NCI-H1417 treated with DMSO at 0.1 percent for 48 hours (cell line): ENCODE measurements around the gene HOXD8.

Experiments used
- DNase-seq: peaks from one replicate; lab custom pipeline; 2025; lab: John Stamatoyannopoulos, UW

The HOXD8 gene

DNA sequence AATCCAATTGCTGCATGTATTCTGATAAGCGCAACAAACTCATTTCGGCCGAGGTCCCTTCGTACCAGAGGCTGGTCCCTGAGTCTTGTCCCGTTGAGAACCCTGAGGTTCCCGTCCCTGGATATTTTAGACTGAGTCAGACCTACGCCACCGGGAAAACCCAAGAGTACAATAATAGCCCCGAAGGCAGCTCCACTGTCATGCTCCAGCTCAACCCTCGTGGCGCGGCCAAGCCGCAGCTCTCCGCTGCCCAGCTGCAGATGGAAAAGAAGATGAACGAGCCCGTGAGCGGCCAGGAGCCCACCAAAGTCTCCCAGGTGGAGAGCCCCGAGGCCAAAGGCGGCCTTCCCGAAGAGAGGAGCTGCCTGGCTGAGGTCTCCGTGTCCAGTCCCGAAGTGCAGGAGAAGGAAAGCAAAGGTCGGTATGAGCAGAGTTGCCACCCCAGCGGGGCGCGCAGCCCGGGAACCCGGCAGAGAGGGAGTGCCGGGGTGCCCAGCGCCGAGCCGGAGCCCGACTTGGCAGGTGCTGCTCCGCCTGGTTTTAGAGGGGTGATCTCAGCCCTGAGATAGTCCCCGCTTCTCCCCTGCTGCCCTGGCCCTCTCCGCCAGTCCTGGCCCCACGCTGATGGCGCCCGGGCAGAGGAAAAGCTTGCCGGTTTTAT, 12.2 kb upstream of the HOXD8 start:
- no peak for DNase-seq

DNA sequence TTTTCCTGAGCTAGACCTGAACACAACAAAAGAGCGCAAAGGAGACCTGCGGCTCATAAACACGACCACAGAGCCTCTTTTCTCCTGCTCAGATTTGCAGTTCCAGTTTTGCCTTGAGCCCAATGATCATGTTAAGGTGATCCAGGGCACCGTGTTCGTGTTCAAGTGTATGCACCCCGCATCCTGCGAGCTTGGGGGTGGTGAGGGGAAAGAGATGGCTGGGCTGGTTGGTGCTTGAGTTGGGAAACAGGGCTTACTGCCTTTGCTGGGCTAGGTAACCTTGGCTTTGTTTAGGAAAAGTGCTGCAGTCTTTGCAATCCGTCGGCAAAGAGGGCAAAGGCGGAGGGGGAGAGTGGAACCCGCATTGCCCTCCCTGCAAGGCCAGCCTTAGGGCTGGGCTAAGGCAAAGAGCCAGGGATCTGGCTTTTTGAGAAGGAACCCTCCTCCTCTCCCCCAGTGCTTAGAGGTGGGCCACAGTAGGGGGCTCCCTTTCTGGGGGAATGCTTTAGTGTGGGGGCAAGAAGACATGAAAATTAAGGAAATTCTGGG, 11.6 kb upstream of the HOXD8 start:
- no peak for DNase-seq

DNA sequence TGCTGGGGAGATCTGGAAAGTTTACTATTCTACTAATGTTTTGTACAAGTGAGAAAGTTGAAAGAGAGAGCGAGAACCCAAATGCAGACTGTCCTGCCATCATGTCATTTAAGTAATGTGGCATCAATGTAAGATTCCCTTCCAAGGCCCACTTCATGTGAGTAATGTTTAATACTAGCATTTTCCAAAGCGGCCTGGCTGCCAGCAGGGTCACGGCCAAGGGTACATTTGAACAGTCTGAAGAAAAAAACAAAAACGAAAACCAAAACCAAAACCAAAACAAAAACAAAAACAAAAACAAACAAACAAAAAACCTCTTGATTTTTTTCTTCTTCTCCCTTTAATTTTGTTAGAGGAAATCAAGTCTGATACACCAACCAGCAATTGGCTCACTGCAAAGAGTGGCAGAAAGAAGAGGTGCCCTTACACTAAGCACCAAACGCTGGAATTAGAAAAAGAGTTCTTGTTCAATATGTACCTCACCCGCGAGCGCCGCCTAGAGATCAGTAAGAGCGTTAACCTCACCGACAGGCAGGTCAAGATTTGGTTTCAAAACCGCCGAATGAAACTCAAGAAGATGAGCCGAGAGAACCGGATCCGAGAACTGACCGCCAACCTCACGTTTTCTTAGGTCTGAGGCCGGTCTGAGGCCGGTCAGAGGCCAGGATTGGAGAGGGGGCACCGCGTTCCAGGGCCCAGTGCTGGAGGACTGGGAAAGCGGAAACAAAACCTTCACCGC, 10.7 kb upstream of the HOXD8 start:
- DNase-seq = no peak

DNA sequence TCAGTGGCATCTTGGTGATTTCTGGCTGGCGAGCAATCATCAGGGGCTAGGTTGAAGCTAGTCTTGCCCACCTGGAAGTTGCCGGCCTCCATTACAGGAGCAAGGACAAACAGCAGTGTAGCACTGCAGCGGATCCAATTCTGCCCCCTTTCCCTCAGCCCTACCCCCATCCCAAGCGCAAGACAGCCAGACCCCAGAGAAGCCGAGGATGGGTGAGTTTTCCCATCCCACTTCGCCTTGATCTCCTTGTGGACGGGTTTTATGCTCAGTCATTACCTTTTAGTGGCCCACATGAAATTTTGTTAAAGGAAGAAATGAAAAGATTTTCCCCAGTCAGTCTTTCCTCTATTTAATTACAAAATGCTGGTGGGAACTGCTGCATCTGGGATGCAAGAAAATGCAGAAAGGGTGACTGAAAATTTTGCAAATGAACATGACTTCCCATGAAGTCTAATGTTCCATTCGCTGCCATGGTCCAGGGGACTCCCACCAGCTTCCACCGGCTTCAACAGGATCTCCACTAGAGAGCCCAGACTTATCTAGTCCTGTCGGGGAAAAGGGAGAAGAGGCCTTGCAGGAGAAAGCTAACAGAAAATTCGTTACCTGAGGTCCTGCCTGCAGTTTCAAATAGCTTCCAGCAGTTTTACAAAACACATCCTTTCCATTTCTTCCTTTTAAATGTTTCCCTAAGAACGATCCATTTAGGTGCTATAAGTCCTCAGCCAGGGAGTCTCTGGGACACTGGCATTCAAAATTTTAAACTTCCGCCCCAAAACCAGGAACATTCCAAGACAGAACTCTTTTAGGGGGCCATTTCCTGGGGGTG, 8.9 kb upstream of the HOXD8 start:
- no peak for DNase-seq

DNA sequence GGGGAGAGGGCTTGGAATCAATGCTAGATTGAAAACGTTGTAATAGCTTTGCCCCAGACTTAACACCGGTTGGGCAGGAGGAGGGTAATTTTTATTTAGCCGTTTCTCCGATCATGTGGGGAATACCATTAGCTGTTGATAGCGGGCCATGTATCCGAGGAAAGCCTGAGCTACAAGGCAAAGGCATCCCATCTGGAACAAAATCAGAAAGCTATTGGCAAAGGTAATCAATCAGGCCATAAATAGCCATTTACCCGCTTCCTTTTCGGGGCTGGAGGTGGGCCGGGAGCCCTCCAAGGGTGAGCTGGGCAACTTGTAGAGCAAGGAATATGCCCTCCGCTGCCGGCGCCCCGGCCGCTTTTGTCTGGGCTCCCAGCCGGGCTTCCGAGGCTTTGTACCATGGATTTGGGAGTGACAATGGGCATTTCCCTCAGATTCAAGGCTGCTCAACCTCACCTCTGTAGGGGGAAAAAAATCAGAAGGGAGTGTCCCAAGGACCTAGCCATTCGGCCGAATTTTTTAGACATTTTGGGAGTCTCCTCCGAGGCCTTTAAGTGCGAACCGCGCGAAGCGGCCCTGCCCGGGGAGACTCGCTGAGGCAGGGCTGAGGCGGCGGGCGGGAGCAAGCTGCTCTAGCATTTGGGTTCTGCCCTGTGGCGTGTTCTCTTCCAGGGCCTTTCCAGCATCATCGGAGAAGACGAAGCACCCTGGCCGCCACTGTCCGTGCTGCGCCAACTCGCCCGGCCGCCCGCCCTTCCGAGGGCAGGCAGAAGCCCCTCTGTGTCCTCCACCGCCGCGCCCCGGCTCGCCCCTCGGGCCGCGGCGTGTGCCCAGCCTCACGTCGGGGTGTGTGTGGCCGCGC, 8.1 kb upstream of the HOXD8 start:
- DNase-seq = no peak

DNA sequence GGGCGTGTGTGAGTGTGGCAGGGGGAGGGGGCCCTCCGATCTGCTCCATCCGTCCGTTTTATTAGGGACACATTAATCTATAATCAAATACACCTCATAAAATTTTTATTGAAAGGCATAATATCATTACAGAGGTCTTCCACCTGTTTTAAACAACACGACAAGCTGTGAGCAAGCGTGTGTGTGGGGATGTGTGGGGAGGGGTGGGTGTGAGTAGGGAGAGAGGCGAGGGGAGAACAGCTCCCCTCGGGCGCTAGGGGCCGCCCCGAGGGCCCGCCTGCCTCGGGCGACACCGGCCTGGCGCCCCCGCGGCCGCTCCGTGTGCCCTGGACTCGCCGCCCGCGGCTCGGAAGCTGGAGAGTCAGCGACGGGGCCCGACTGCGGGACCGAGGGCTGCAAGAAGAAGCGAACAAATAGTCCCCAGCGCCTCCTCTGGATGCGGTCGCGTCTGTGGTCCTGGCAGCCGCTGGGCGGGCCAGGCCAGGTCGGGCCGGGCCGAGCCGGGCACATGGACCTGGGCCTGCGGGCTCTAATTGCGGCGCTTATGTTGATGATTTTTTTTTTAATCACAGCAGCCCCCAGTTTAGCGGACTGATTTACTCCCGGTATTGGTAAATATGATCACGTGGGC, 7.3 kb upstream of the HOXD8 start:
- DNase-seq = no peak

DNA sequence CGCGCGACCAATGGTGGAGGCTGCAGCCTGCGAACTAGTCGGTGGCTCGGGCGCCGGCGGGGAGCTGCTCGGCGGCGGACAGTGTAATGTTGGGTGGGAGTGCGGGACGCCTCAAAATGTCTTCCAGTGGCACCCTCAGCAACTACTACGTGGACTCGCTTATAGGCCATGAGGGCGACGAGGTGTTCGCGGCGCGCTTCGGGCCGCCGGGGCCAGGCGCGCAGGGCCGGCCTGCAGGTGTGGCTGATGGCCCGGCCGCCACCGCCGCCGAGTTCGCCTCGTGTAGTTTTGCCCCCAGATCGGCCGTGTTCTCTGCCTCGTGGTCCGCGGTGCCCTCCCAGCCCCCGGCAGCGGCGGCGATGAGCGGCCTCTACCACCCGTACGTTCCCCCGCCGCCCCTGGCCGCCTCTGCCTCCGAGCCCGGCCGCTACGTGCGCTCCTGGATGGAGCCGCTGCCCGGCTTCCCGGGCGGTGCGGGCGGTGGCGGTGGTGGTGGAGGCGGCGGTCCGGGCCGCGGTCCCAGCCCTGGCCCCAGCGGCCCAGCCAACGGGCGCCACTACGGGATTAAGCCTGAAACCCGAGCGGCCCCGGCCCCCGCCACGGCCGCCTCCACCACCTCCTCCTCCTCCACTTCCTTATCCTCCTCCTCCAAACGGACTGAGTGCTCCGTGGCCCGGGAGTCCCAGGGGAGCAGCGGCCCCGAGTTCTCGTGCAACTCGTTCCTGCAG, 6.7 kb upstream of the HOXD8 start, which contains the start of gene HOXD9:
HOXD9 (plus strand) TSS at position 37 of the 728 bp plus-strand sequence; CDS start at position 87, 50 bp downstream.
- DNase-seq = no peak

DNA sequence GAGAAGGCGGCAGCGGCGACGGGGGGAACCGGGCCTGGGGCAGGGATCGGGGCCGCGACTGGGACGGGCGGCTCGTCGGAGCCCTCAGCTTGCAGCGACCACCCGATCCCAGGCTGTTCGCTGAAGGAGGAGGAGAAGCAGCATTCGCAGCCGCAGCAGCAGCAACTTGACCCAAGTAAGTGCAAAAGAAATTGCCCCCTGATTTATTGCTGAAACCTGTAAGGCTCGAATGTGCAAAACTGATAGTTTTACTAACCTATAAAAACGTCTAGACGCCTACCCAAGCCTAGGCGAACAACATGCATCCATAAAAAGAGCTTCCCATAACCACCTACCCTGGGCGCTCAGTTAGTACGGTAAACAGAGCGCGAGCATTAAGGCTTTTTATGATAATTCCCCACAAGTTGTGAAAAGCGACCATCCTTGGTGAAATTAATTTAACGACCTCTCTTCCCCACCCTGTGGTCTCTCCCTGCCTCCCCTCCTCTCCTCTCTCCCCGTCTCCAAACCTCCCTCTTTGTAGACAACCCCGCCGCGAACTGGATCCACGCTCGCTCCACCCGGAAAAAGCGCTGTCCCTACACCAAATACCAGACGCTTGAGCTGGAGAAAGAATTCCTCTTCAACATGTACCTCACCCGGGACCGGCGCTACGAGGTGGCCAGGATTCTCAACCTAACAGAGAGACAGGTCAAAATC, 5.9 kb upstream of the HOXD8 start:
- no peak for DNase-seq

DNA sequence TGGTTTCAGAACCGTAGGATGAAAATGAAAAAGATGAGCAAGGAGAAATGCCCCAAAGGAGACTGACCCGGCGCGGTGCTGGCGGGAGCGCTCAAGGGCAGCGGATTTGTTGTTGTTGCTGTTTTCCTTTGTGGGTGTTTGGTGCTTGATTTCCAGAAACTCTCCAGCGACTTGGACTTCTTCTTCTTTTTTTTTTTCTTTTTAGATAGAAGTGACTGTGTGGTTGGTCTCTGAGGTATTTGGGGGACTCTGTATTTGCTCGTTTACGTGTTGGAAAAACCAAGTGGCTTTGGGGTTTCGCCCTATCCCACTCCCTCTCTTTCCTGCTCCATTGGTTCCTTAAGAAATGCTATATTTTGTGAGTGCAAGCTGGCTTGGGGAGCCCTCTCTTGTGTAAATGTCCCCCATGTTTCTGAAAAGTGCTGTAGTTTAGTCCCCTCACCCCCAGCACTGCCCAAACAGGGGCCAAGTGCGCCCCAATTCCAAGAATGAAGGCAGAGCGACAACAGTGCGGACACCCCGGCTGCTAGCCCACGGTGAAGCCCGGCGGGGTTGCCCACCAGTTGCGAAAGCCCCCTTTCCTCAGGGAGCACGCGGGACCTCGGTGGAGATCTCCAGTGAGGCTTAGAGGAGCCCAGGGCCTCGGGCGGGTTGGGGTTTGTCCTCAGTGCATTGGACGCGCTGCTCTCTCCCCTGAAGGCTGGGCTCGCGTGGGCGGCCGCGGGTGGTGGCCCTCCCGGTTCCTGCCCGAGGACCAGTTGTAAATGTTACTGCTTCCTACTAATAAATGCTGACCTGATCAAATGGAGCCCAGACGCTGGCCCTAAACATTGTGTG, 5.2 kb upstream of the HOXD8 start:
- no peak for DNase-seq

DNA sequence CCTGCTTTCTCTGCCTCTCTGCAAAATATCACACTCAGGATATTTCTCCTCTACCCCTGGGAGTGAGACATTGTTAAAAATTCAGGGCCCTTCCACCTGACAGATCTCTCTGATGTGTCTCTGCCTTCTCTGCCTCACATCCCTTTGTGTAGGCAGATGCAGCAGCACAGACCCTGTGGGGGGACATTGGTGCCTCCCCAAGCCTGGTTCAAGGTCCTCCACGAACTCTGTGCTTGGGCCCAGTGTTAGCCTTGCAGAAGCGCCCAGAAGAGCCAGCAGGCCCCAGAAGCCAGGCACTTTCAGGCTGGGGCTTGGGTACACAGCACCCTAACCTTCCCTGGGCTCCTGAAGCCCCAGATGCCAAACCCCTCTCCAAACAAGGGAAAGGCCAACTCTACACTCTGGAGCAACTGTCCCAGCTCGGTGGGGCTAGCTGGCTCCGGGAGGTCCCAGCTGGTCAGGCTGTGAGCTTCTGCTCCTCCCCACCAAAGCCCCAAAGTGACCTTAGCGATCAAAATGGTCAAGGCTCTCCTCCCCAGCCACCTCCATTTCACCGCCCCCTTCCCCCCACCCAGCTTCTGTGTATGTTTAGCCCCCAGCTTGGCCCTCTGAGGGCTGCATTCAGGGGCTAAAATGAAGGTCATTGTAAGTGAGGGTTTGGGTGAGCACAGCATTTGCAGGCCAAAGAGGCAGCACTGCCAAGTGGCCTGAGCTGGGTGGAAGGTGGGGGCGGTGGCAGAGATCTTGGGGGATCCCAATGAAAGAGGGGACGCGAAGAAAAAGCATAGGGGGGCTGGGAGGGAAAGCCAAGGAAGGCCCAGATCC, 4.3 kb upstream of the HOXD8 start:
- DNase-seq = no peak

DNA sequence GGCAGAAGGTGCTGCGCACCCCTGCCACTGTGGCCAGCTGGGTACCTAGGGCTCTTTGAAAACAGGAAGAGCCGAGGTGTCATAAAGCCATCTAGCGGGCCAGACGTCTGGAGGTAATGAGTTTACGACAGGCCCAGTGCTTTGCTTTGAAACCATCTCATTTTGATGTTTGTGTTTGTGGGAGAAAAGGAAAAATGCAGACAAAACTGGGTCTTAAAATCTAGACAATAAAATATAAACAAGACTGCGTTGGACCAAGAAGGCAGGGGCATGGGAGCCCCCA, 3.8 kb upstream of the HOXD8 start:
- DNase-seq = no peak

DNA sequence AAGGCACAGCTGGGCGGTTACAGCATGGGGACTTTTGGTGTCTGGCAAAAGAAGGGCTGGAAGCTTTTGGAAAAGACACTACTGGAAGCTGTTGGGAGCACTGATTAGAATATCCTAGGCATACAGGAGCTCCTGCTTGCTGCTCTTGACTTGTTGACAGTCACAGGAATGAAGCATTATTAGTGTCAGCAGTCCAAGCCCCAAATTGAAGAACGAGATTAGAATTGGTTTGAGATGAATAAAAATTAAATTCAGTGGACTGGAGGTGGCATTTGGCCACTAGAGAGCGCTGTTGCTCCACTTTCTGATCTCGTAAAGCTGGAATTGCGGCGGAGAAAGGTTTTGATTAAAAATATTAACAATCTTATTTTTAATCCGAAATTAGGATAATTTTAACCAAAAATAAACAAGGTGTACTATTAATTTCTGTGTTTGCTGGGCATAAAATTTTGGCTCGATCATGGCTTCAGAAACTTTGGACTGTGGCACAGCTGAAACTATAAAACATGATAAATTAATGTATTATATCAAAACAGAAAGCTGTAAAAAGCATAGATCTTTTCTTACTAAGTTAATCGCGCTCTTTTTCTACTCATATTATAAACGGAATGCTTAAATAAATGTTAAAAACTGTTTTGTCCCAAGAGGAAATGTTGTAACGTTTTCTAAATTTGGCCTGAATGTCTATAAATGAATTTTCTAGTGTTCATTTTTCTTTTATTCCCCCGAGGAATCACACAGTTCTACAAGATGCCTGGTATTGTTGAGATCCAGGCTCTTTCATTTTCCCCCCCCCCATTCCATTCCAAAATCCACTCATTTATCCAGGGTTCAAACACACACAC, 2.4 kb upstream of the HOXD8 start:
- peak; percentile 27 for DNase-seq

DNA sequence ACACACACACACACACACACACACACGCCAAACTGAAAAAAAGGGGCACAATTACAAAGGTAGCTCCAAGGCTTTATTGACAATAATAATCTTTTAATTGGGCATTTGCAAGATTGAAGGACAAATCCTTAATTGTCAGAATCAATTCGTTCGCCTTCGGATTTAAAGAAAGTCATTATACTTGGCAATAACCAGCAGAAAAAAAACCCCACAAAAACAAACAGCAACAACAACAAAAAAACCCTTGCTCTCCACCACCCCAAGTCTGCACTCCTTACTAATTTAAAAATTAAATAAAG, 1.8 kb upstream of the HOXD8 start:
- DNase-seq = no peak

DNA sequence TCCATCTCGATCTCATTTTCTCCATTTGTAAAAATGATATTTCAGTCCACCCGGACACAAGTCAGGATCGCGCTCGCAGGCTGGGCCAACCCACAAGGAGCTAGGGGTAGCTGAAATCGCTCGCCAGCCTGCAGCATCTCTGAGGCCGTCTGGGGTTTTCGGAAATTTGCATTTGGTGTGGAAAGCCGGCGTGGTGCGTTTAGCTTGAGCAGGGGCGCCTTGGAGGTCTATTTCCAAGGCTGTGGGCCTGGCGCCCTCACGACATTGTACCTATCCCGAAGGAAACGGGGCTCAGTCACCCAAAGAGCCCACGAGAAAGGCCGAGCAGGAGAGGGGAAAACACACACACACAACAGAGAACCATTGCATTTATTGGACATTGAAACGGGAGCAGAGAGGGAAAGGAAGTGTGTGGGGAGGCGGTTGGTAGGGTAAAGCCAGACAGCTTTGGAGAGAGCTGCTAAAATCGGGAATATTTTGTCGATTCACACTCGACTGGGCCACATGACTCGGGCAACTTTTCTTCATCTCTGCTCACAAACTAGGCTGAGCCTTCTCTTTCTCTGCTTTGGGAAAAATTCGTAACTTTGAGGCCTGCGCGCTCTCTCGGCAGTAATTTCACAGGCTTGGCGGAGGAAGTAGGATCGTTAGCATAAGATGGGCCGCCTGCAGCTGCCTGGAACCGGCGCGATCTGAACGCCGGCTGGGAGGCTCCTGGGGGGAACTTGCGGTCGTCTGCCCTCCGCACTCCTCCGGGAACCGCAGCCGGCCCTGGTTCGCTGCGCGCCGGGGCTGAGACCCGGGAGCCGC, 1.1 kb upstream of the HOXD8 start:
- DNase-seq = no peak

DNA sequence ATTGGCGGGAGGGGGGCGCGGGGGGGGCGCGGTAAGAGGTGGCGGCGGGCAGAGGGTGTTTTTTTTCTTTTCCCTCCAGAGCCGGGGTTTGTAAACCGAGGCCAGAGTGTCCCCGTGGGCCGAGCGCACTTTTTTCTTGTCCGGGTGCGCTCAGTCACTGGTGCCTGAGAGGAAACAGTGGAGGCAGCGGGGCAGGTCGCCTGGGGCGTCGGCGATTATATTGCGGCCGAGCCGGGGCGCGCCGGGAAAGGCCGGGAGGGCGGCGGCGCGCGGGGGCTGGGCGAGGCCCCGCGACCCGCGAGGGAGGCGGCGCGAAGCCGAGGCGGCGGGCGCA, 275 bp downstream of the HOXD8 start:
- no peak for DNase-seq

DNA sequence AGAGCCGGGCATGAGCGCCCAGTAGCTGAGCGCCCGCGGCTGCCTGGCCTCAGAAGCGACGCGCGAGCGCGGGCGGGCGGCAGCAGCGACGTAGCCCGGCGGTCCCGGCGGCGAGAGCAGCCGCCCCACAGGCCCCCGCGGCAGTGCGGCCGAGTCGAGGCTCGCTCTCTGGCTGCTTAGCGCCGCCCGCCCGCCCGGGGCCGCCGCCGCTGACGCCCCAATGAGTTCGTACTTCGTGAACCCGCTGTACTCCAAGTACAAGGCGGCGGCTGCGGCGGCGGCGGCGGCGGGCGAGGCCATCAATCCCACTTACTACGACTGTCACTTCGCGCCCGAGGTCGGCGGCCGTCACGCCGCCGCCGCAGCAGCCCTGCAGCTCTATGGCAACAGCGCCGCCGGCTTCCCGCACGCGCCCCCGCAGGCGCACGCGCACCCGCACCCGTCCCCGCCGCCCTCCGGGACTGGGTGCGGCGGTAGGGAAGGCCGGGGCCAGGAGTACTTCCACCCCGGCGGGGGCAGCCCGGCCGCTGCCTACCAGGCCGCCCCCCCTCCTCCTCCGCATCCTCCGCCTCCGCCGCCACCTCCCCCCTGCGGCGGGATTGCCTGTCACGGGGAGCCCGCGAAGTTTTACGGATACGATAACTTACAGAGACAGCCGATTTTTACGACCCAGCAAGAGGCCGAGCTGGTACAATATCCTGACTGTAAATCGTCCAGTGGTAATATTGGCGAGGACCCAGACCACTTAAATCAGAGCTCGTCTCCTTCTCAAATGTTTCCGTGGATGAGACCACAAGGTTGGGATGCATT, 847 bp downstream of the HOXD8 start:
- DNase-seq = no peak
